SH-SY5Y (cell line): ENCODE results near the gene HADH.

ENCODE experiments used
- GATA2 ChIP-seq: IDR thresholded peaks from 2 replicates; pipeline ENCODE4 v1.6.1; 2011; ENCODE audit warnings: mild to moderate bottlenecking, low read depth, low read length
- GATA3 ChIP-seq: IDR thresholded peaks from 2 replicates; pipeline ENCODE4 v1.6.1; 2011; ENCODE audit warnings: low read depth, mild to moderate bottlenecking, low read length, moderate library complexity

DNA sequence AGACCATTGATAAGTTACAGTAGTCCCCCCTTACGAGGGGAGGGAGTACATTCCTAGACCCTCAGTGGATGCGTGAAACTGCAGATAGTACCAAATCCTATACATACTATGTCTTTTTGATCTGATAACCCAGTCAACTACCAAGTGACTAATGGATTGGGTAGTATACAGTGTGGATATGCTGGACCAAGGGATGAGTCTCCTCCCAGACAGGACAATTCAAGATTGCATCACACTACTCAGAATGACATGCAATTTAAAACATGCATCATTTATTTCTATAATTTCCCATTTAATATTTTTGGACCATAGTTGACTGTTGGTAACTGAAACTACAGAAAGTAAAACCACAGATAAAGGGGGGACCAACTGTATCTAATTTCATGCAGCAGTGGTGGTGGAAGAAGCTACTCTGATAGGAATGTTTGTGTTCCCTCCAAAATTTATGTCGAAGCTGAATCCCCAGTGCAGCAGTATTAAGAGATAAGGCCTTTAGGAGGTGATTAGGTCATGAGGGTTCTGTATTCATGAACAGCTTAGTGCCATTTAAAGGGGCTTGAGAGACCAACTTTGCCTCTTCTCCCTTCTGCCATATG lies 11.9 kb downstream of the HADH start:
- no peak for TF ChIP-seq GATA3
- no peak for TF ChIP-seq GATA2
